HCT116 (cell line): ENCODE results near the gene IQGAP2. TPM values are rescaled to one million over a fixed set of nuclear protein-coding genes. Genes with fewer than 3 reads are reported as not detected.

Source experiments
- ATAC-seq: fragments of 200-7000 bp; cut with Tn5 transposase; 2 replicates; pipeline ENCODE4 v1.9.1; 2020; ENCODE audit warnings: mild to moderate bottlenecking, moderate library complexity
- BruUV-seq: library from RNA; stranded (reverse); fragments of 400-500 nt; replicated peaks from 2 replicates; lab custom pipeline; 2021; lab: Mats Ljungman, UMichigan
- CTCF ChIA-PET: fragments of 300-600 bp; sonication (Branson Sonifier 250); formaldehyde crosslinking; loops from one replicate; lab custom pipeline; 2021; ENCODE audit warnings: antibody characterized with exemption; lab: Charles Lee
- POLR2A ChIA-PET: fragments of 300-600, 350-600 bp; sonication (Branson Sonifier 250); formaldehyde crosslinking; loops from one replicate; lab custom pipeline; 2021; ENCODE audit warnings: antibody characterized with exemption; lab: Charles Lee
- RAD21 ChIA-PET, 2 experiments: fragments of 300-600 bp; sonication (Branson Sonifier 250); formaldehyde crosslinking; loops; one replicate each; lab custom pipeline; 2023; ENCODE audit warnings: low total read pairs in 2 of 2; ENCODE audit not compliant: uncharacterized antibody in 2 of 2, unreplicated experiment in 2 of 2, low non-redundant PET in 1 of 2; lab: Charles Lee
- DNase-seq: peaks from one replicate; pipeline ENCODE4 v3.0.0-alpha.2; 2010; ENCODE audit warnings: low read depth, low spot score
- H2AFZ ChIP-seq: fragments of 200-600 bp; shearing (Covaris generic), sonication (generic); 2 replicates; pipeline ENCODE4 v1.6.1; 2017; ENCODE audit warnings: low read depth, mixed run types, mixed read lengths, antibody characterized with exemption, low read length; ENCODE audit not compliant: poor library complexity, severe bottlenecking
- H3K27ac ChIP-seq: 2 replicates; pipeline ENCODE4 v1.5.1; 2012; ENCODE audit warnings: low read depth, low read length
- H3K27me3 ChIP-seq: fragments of 200-600 bp; sonication (generic); 2 replicates; pipeline ENCODE4 v1.6.1; 2016; ENCODE audit warnings: mixed run types, low read length, mixed read lengths; ENCODE audit not compliant: insufficient read depth
- H3K36me3 ChIP-seq, 2 experiments: fragments of 200-500 bp in 1 of 2; fragments of 200-600 bp in 1 of 2; sonication (Bioruptor generic) in 1 of 2; sonication (generic) in 1 of 2; 2 replicates each; pipeline versions ENCODE4 v1.5.1 to v1.6.1; 2014 to 2016; ENCODE audit warnings: low read length in 2 of 2, inconsistent platforms in 1 of 2, mixed read lengths in 1 of 2, mixed run types in 1 of 2; ENCODE audit not compliant: insufficient read depth in 2 of 2, control insufficient read depth in 1 of 2
- H3K4me1 ChIP-seq, 2 experiments: fragments of 200-600 bp in 1 of 2; sonication (generic) in 1 of 2; 2 replicates each; pipeline versions ENCODE4 v1.5.1 to v1.6.1; 2012 to 2017; ENCODE audit warnings: low read length in 2 of 2, inconsistent platforms in 1 of 2, mild to moderate bottlenecking in 1 of 2, mixed read lengths in 1 of 2, mixed run types in 1 of 2, moderate library complexity in 1 of 2; ENCODE audit not compliant: insufficient read depth in 2 of 2, control insufficient read depth in 1 of 2
- H3K4me2 ChIP-seq: fragments of 200-600 bp; sonication (generic); 2 replicates; pipeline ENCODE4 v1.6.1; 2017; ENCODE audit warnings: mixed run types, low read length, mixed read lengths
- H3K4me3 ChIP-seq, 2 experiments: fragments of 200-600 bp in 1 of 2; sonication (generic) in 1 of 2; replicated peaks in 1 of 2; 2 replicates each; pipeline ENCODE4 v1.5.1; 2011 to 2016; ENCODE audit warnings: low read length in 2 of 2, control low read depth in 1 of 2, low read depth in 1 of 2, mild to moderate bottlenecking in 1 of 2, mixed read lengths in 1 of 2, mixed run types in 1 of 2
- H3K79me2 ChIP-seq: fragments of 200-600 bp; sonication (generic); 2 replicates; pipeline ENCODE4 v1.6.1; 2017; ENCODE audit warnings: mild to moderate bottlenecking, mixed run types, low read length, moderate library complexity, mixed read lengths; ENCODE audit not compliant: insufficient read depth
- H3K9ac ChIP-seq: fragments of 200-600 bp; sonication (generic); 2 replicates; pipeline ENCODE4 v1.6.1; 2016; ENCODE audit warnings: low read length, mixed read lengths
- H3K9me2 ChIP-seq: fragments of 200-600 bp; sonication (generic), shearing (Covaris generic); 2 replicates; pipeline ENCODE4 v1.6.1; 2017; ENCODE audit warnings: mixed run types, mild to moderate bottlenecking, moderate library complexity; ENCODE audit not compliant: insufficient read depth
- H3K9me3 ChIP-seq, 2 experiments: fragments of 200-500 bp in 1 of 2; fragments of 200-600 bp in 1 of 2; sonication (Bioruptor generic) in 1 of 2; sonication (generic) in 1 of 2; 2 replicates each; pipeline ENCODE4 v1.6.1; 2014 to 2017; ENCODE audit warnings: low read length in 2 of 2, mixed read lengths in 2 of 2, inconsistent platforms in 1 of 2, low read depth in 1 of 2, mild to moderate bottlenecking in 1 of 2, mixed run types in 1 of 2, moderate library complexity in 1 of 2; ENCODE audit not compliant: control insufficient read depth in 1 of 2, insufficient read depth in 1 of 2
- H4K20me1 ChIP-seq: fragments of 200-600 bp; sonication (generic), shearing (Covaris generic); 2 replicates; pipeline ENCODE4 v1.6.1; 2017; ENCODE audit warnings: mixed run types, mild to moderate bottlenecking, moderate library complexity; ENCODE audit not compliant: insufficient read depth
- CBX3 ChIP-seq: IDR thresholded peaks from 2 replicates; pipeline ENCODE4 v1.6.1; 2012; ENCODE audit warnings: low read depth
- CEBPB ChIP-seq: IDR thresholded peaks from 2 replicates; pipeline ENCODE4 v1.6.1; 2012; ENCODE audit warnings: low read depth
- EGR1 ChIP-seq: IDR thresholded peaks from 2 replicates; pipeline ENCODE4 v1.6.1; 2012; ENCODE audit warnings: low read depth
- EZH2 ChIP-seq: fragments of 200-600 bp; sonication (generic); IDR thresholded peaks from 2 replicates; pipeline ENCODE4 v1.6.1; 2017; ENCODE audit warnings: antibody characterized with exemption, mixed run types
- EZH2phosphoT487 ChIP-seq: fragments of 200-600 bp; IDR thresholded peaks from 2 replicates; pipeline ENCODE4 v1.6.1; 2018; ENCODE audit warnings: antibody characterized with exemption, borderline replicate concordance
- JUND ChIP-seq: IDR thresholded peaks from 2 replicates; pipeline ENCODE4 v1.6.1; 2012
- POLR2A ChIP-seq: IDR thresholded peaks from 2 replicates; pipeline ENCODE4 v1.7.0; 2011; ENCODE audit warnings: borderline replicate concordance; ENCODE audit not compliant: insufficient read depth, insufficient read length; ENCODE audit errors: extremely low read depth
- POLR2AphosphoS5 ChIP-seq: IDR thresholded peaks from 2 replicates; pipeline ENCODE4 v1.6.1; 2011; ENCODE audit warnings: mild to moderate bottlenecking, low read depth, low read length, moderate library complexity
- RAD21 ChIP-seq: IDR thresholded peaks from 2 replicates; pipeline ENCODE4 v1.6.1; 2012; ENCODE audit warnings: low read depth, mild to moderate bottlenecking
- SIN3A ChIP-seq: IDR thresholded peaks from 2 replicates; pipeline ENCODE4 v1.6.1; 2012; ENCODE audit warnings: low read depth
- TCF7L2 ChIP-seq: IDR thresholded peaks from 2 replicates; pipeline ENCODE4 v1.7.0; 2011; ENCODE audit warnings: borderline replicate concordance, inconsistent platforms; ENCODE audit not compliant: insufficient read depth, insufficient read length; ENCODE audit errors: extremely low read depth
- YY1 ChIP-seq: IDR thresholded peaks from 2 replicates; pipeline ENCODE4 v1.6.1; 2011; ENCODE audit warnings: low read length, low read depth, moderate library complexity, mild to moderate bottlenecking; ENCODE audit not compliant: insufficient replicate concordance; ENCODE audit errors: extremely low read depth
- ZFX ChIP-seq: fragments of 450-650 bp; IDR thresholded peaks from 2 replicates; pipeline ENCODE4 v1.6.1; 2017
- ZNF274 ChIP-seq: fragments of 200-500 bp; sonication (Bioruptor generic); IDR thresholded peaks from 2 replicates; pipeline ENCODE4 v1.6.1; 2014; ENCODE audit warnings: mild to moderate bottlenecking, low read depth, low read length, inconsistent platforms
- intact Hi-C: fragments of 100-400 bp; cut with micrococcal nuclease; formaldehyde crosslinking; loops from 2 replicates; pipeline ENCODE4 v1.10.0; 2022
- total RNA-seq: library from RNA; stranded (reverse); gene quantifications from one replicate; pipeline ENCODE4 v1.2.1, GENCODE V29; 2021; ENCODE audit not compliant: unreplicated experiment
- TF ChIP-seq, protein P1 (sequence below), 3 experiments: fragments of 200-600 bp in 1 of 3; sonication (generic) in 1 of 3; IDR thresholded peaks in 2 of 3; conservative IDR thresholded peaks in 1 of 3; 2 replicates each; pipeline ENCODE4 v1.5.1; 2012 to 2017; ENCODE audit warnings: low read depth in 2 of 3, low read length in 2 of 3, antibody characterized with exemption in 1 of 3, borderline replicate concordance in 1 of 3, control low read depth in 1 of 3, mild to moderate bottlenecking in 1 of 3, mixed read lengths in 1 of 3, mixed run types in 1 of 3, moderate library complexity in 1 of 3; ENCODE audit not compliant: insufficient read depth in 1 of 3
- TF ChIP-seq, protein P2 (sequence below): IDR thresholded peaks from 2 replicates; pipeline ENCODE4 v1.6.1; 2012
- TF ChIP-seq, protein P3 (sequence below): IDR thresholded peaks from 2 replicates; pipeline ENCODE4 v1.6.1; 2012

IQGAP2 gene
- total RNA-seq, 1 experiment from 2014 or later, result 2.0 TPM

DNA sequence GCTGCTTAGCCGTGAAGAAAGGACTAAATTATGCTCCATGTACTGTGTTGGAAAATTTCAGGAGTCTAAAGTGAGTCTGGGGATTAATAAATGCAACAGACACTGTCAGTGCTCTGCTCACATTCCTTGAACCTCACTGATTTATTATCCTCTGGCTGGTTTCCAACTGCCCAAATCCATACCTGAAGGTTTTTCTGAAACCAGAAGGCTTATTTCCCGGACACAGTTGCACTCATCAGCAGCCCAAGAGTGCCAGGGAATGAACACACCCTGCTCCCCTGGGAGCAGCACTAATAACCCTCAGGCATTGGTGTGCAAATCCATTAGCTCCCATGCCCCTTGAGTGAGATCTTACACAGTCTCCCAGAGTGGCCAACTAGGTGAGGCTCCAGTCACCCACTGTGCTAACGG lies 351.6 kb downstream of the IQGAP2 start:
- H3K36me3 ChIP-seq, result no peaks in the 10 kb centered on the region
- no peak overlapping the region for H3K9ac ChIP-seq
- no peaks in the 10 kb centered on the region for H4K20me1 ChIP-seq
- peaks cover 0 to 3% of the 10 kb centered on the region in 2 experiments; a peak in 1 of 4 replicates for H3K4me1 ChIP-seq
- no peak overlapping the region for H3K4me2 ChIP-seq
- H3K79me2 ChIP-seq, result no peaks in the 10 kb centered on the region
- H3K9me3 ChIP-seq, result no peaks in the 10 kb centered on the region
- no peak for ATAC-seq
- H3K27ac ChIP-seq, result no peak overlapping the region
- CTCF ChIA-PET, result interaction anchor here (0.7 to 1.2 kb wide), 2 partner anchors 20 kb away, joined by 3 to 4 read pairs; no protein-coding TSS in a partner anchor
- no peak overlapping the region for H2AFZ ChIP-seq
- intact Hi-C loops, result no loop called here
- no peak for TF ChIP-seq EGR1
- TF ChIP-seq, protein P1, sequence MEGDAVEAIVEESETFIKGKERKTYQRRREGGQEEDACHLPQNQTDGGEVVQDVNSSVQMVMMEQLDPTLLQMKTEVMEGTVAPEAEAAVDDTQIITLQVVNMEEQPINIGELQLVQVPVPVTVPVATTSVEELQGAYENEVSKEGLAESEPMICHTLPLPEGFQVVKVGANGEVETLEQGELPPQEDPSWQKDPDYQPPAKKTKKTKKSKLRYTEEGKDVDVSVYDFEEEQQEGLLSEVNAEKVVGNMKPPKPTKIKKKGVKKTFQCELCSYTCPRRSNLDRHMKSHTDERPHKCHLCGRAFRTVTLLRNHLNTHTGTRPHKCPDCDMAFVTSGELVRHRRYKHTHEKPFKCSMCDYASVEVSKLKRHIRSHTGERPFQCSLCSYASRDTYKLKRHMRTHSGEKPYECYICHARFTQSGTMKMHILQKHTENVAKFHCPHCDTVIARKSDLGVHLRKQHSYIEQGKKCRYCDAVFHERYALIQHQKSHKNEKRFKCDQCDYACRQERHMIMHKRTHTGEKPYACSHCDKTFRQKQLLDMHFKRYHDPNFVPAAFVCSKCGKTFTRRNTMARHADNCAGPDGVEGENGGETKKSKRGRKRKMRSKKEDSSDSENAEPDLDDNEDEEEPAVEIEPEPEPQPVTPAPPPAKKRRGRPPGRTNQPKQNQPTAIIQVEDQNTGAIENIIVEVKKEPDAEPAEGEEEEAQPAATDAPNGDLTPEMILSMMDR (IDR thresholded peaks at IDR 0.05 in 2 of 3, conservative IDR thresholded peaks at IDR 0.05 in 1 of 3; ENCODE audit: borderline replicate concordance in 1 of 3, insufficient read depth in 1 of 3, low read depth in 2 of 3, low read length in 2 of 3), result no peak
- no peak for TF ChIP-seq CEBPB
- 0 out of 2 replicates have a peak, but pooled peaks cover 2% of the 10 kb centered on the region for H3K9me2 ChIP-seq
- no TSS peak for BruUV-seq
- DNase-seq, result no peak
- POLR2A ChIA-PET, result no interaction called here
- no peaks in the 10 kb centered on the region for H3K27me3 ChIP-seq
- no peak overlapping the region for H3K4me3 ChIP-seq
- RAD21 ChIA-PET, result no interaction called here

DNA sequence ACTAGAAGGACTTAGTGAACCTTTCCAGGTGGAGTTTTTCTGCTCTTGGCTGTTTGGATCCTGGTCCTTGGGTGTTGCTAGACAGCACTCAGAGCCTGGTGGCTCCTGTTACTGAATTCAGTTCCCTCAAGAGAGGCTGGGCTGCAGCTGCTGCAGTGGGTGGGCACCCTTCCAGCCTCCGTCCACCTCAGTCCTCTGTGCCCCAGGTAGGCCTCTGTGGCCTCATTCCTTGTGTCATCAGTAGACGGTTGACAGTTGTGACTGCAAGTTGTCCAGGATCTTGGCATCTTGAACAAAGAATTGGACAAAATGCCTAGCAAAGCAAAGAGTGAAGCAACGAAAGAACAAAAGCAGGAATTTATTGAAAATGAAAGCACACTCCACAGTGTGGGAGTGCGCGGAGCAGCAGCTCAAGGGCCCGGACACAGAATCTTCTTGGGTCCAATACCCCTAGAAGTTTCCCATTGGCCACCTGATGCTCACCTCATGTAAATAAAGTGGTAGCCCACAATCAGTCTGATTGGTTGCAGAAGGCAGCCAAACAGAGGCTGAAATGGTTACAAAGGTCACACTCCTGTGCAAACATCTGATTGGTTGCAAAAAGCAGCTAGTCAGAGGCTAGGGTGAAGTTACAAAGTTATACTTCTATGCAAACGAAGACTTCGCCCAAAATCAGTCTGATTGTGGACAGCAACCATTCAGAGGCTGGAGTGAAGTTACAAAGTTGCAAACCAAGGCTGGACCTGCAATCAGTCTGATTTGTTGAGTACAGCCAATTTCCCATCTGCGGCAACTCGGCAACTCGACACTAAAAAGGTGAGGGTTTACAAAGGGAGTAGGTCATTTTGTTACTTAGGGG lies 352.9 kb downstream of the IQGAP2 start:
- intact Hi-C loops, result no loop called here
- CTCF ChIA-PET, result interaction anchor here (1.7 kb wide), 1 partner anchor 19 kb away, joined by 4 read pairs; no protein-coding TSS in a partner anchor
- BruUV-seq, result no TSS peak
- TF ChIP-seq, protein P2, sequence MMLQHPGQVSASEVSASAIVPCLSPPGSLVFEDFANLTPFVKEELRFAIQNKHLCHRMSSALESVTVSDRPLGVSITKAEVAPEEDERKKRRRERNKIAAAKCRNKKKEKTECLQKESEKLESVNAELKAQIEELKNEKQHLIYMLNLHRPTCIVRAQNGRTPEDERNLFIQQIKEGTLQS, result no peak
- no peak for TF ChIP-seq EZH2phosphoT487
- no peak for TF ChIP-seq POLR2A
- no peak for TF ChIP-seq TCF7L2
- TF ChIP-seq CEBPB, result no peak
- no peak for TF ChIP-seq EZH2
- TF ChIP-seq ZNF274, result no peak
- no peak for TF ChIP-seq ZFX
- no peak for TF ChIP-seq RAD21
- no peak for TF ChIP-seq CBX3
- no peak for TF ChIP-seq SIN3A
- TF ChIP-seq JUND, result no peak
- TF ChIP-seq, protein P3, sequence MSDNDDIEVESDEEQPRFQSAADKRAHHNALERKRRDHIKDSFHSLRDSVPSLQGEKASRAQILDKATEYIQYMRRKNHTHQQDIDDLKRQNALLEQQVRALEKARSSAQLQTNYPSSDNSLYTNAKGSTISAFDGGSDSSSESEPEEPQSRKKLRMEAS, result no peak
- no peak for TF ChIP-seq POLR2AphosphoS5
- no peak for TF ChIP-seq YY1
- TF ChIP-seq EGR1, result no peak

More for the DNA sequence above, 352.9 kb downstream of the IQGAP2 start:
- peaks cover 0 to 11% of the 10 kb centered on the region in 2 experiments; a peak in 1 of 4 replicates for H3K4me1 ChIP-seq
- H3K79me2 ChIP-seq, result no peaks in the 10 kb centered on the region
- RAD21 ChIA-PET, result no interaction called here
- no peak overlapping the region for H3K9ac ChIP-seq
- H3K9me3 ChIP-seq, result no peaks in the 10 kb centered on the region
- H3K27me3 ChIP-seq, result no peaks in the 10 kb centered on the region
- no peak for ATAC-seq
- H3K4me2 ChIP-seq, result no peak overlapping the region
- H3K4me3 ChIP-seq, result no peak overlapping the region
- POLR2A ChIA-PET, result no interaction called here
- no peaks in the 10 kb centered on the region for H3K36me3 ChIP-seq
- H3K9me2 ChIP-seq, result 0 out of 2 replicates have a peak, but pooled peaks cover 2% of the 10 kb centered on the region
- no peaks in the 10 kb centered on the region for H4K20me1 ChIP-seq
- no peak overlapping the region for H3K27ac ChIP-seq
- peak overlapping the region; percentile 54 for H2AFZ ChIP-seq
- no peak for DNase-seq
